ENCODE results near the gene SULT1B1. TPM values are rescaled to one million over a fixed set of nuclear protein-coding genes. Genes with fewer than 3 reads are reported as not detected.

The SULT1B1 gene
- total and polyA plus RNA-seq, 2 of the 8 experiments (the other 6 are each of a cell fraction or from before 2014, with no cell fraction given), result not detected

DNA sequence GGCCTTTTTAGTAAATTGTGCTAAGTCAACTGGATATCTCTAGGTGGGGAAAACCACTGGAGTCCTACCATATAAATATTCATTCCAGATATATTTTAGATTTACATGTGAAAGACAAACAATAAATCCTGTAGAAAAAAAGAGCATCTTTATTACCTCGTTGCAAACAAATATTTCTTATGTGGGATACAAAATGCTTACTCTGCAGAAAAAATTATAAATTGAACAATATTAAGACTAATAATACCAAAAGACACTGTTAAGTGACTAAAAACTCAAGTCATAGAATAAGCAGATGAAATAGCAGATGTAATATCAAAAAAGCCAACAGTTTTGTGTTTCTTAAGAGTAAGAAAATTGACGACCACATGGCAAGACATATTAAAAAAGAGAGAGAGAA, 43.8 kb downstream of the SULT1B1 start:
- H2BK15ac ChIP-seq (ENCODE audit: low read length), result no peak overlapping the region
- H4K20me1 ChIP-seq (replicated peaks in 1 of 2; ENCODE audit: control insufficient read depth in 1 of 2, insufficient read depth in 2 of 2, low read length in 2 of 2), result no peaks in the 10 kb centered on the region
- no peak overlapping the region for H3K14ac ChIP-seq (ENCODE audit: insufficient read length)
- no peak overlapping the region for H3K4ac ChIP-seq (replicated peaks; ENCODE audit: insufficient read length, low read depth, low read length)
- H4K5ac ChIP-seq (ENCODE audit: insufficient read length, low read depth, low read length), result no peak overlapping the region
- H3K18ac ChIP-seq (ENCODE audit: extremely low read depth, low read length), result no peak overlapping the region
- no peak overlapping the region for H3K56ac ChIP-seq (replicated peaks; ENCODE audit: insufficient read length, low read depth, low read length)
- no peak overlapping the region for H3K27ac ChIP-seq (ENCODE audit: low read depth, low read length)
- no peak for TF ChIP-seq POLR2A (IDR thresholded peaks at IDR 0.05; ENCODE audit: control extremely low read depth in 1 of 2, low read depth in 2 of 2, low read length in 2 of 2)
- TF ChIP-seq MAFK (IDR thresholded peaks at IDR 0.05; ENCODE audit: low read depth, low read length), result peak; percentile 39; the same call in 1 of the 2 replicates
- ChIA-PET POLR2A (ENCODE audit: partially characterized antibody) (no interaction called here), CTCF (ENCODE audit: partially characterized antibody) (no interaction called here)
- H2BK20ac ChIP-seq (ENCODE audit: low read length), result no peak overlapping the region
- H3K23ac ChIP-seq (ENCODE audit: insufficient read length), result no peak overlapping the region
- H3K4me3 ChIP-seq (ENCODE audit: extremely low read depth in 1 of 4, insufficient read depth in 2 of 4, low read depth in 3 of 4, low read length in 4 of 4), result no peak overlapping the region
- H2BK5ac ChIP-seq (ENCODE audit: low read depth, low read length), result no peak overlapping the region
- no peak overlapping the region for H3K4me2 ChIP-seq (ENCODE audit: insufficient read depth in 1 of 2, low read depth in 2 of 2, low read length in 2 of 2)
- FAIRE-seq (no peak), DNase-seq (ENCODE audit: low read depth in 1 of 2, low spot score in 2 of 2) (no peak)
- no peaks in the 10 kb centered on the region for H3K79me2 ChIP-seq (ENCODE audit: control insufficient read depth in 1 of 2, insufficient read depth in 2 of 2, low read length in 2 of 2)
- H3K9ac ChIP-seq (replicated peaks in 1 of 4; ENCODE audit: extremely low read depth in 1 of 4, low read depth in 3 of 4, low read length in 3 of 4), result no peak overlapping the region
- H2AK5ac ChIP-seq (ENCODE audit: low read depth, low read length), result no peak overlapping the region
- no peaks in the 10 kb centered on the region for H3K79me1 ChIP-seq (ENCODE audit: low read depth, low read length)
- no peak overlapping the region for H2BK12ac ChIP-seq (ENCODE audit: low read depth, low read length)
- H4K91ac ChIP-seq (replicated peaks; ENCODE audit: insufficient read length, low read length), result no peak overlapping the region
- H2AFZ ChIP-seq (ENCODE audit: low read length), result no peak overlapping the region
- H3K4me1 ChIP-seq (replicated peaks in 1 of 4; ENCODE audit: control insufficient read depth in 3 of 4, insufficient read depth in 4 of 4, low read length in 3 of 4), result peaks cover 0 to 4% (median 1%) of the 10 kb centered on the region in 4 experiments; a peak in 1 of 7 replicates
- no peaks in the 10 kb centered on the region for H3K27me3 ChIP-seq (replicated peaks in 1 of 4; ENCODE audit: control insufficient read depth in 3 of 4, extremely low read depth in 1 of 4, insufficient read depth in 3 of 4, low read length in 3 of 4)
- 90% methylated on average over 2 of the region's 2 CpGs; no CpG with 5 or more reads in 1 of the 2 experiments for WGBS, 2 experiments (ENCODE audit: extremely low coverage in 1 of 2, insufficient coverage in 1 of 2, insufficient read length in 1 of 2, insufficient replicate concordance in 2 of 2, low coverage in 1 of 2, low lambda C conversion rate in 2 of 2, missing lambda C conversion rate in 1 of 2)
- H4K8ac ChIP-seq (ENCODE audit: extremely low read depth, insufficient read depth, low read length), result no peak overlapping the region
- no peaks in the 10 kb centered on the region for H3K36me3 ChIP-seq (ENCODE audit: control insufficient read depth in 2 of 4, insufficient read depth in 4 of 4, low read length in 3 of 4)
- no peak overlapping the region for H2BK120ac ChIP-seq (replicated peaks; ENCODE audit: low read depth, low read length)
- H3K23me2 ChIP-seq (ENCODE audit: low read depth, low read length), result no peaks in the 10 kb centered on the region
- H3K9me3 ChIP-seq (ENCODE audit: insufficient read depth in 2 of 2, low read depth in 1 of 2, low read length in 1 of 2), result no peaks in the 10 kb centered on the region
